ENCODE results near the gene PAX6. TPM values are rescaled to one million over a fixed set of nuclear protein-coding genes. Genes with fewer than 3 reads are reported as not detected.

The PAX6 gene
- polyA plus RNA-seq, 1 of the 3 experiments (the other 2 are of a cell fraction) = not detected

GRCh38 chr11:31801298-31801702 is 9.8 kb downstream of the PAX6 start:
- H3K9ac ChIP-seq = no peak overlapping the region
- H3K36me3 ChIP-seq (replicated peaks in 1 of 2; ENCODE audit: control insufficient read depth in 1 of 2, insufficient read depth in 2 of 2, low read length in 1 of 2) = no peaks in the 10 kb centered on the region
- H3K27ac ChIP-seq (ENCODE audit: low read depth in 2 of 2, low read length in 1 of 2) = no peak overlapping the region
- peak; percentile 21 for DNase-seq
- H4K20me1 ChIP-seq (ENCODE audit: insufficient read depth) = no peaks in the 10 kb centered on the region
- H3K4me3 ChIP-seq (ENCODE audit: low read depth in 2 of 2, low read length in 1 of 2) = no peak overlapping the region
- CTCF ChIA-PET = interaction anchor here (1.3 to 1.6 kb wide), 3 partner anchors 17 to 160 kb away, joined by 3 to 5 read pairs (median 4); no protein-coding TSS in a partner anchor
- 15% methylated on average over 9 of the region's 9 CpGs for WGBS (ENCODE audit: low lambda C conversion rate)
- no peaks in the 10 kb centered on the region for H3K9me2 ChIP-seq
- H3K27me3 ChIP-seq (ENCODE audit: insufficient read depth) = peaks cover 98% of the 10 kb centered on the region
- H3F3A ChIP-seq (replicated peaks; ENCODE audit: insufficient read depth) = peaks cover 4% of the 10 kb centered on the region
- no peak overlapping the region for H2AFZ ChIP-seq (ENCODE audit: low read depth)
- no peaks in the 10 kb centered on the region for H3K79me2 ChIP-seq (ENCODE audit: insufficient read depth)
- POLR2A ChIA-PET = no interaction called here
- TF ChIP-seq, protein P1, sequence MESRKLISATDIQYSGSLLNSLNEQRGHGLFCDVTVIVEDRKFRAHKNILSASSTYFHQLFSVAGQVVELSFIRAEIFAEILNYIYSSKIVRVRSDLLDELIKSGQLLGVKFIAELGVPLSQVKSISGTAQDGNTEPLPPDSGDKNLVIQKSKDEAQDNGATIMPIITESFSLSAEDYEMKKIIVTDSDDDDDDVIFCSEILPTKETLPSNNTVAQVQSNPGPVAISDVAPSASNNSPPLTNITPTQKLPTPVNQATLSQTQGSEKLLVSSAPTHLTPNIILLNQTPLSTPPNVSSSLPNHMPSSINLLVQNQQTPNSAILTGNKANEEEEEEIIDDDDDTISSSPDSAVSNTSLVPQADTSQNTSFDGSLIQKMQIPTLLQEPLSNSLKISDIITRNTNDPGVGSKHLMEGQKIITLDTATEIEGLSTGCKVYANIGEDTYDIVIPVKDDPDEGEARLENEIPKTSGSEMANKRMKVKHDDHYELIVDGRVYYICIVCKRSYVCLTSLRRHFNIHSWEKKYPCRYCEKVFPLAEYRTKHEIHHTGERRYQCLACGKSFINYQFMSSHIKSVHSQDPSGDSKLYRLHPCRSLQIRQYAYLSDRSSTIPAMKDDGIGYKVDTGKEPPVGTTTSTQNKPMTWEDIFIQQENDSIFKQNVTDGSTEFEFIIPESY (IDR thresholded peaks at IDR 0.05; ENCODE audit: borderline replicate concordance, low read depth) = no peak
- no peak for TF ChIP-seq EP300 (IDR thresholded peaks at IDR 0.05; ENCODE audit: borderline replicate concordance in 1 of 2, low read depth in 1 of 2, low read length in 1 of 2)
- TF ChIP-seq, protein P2, sequence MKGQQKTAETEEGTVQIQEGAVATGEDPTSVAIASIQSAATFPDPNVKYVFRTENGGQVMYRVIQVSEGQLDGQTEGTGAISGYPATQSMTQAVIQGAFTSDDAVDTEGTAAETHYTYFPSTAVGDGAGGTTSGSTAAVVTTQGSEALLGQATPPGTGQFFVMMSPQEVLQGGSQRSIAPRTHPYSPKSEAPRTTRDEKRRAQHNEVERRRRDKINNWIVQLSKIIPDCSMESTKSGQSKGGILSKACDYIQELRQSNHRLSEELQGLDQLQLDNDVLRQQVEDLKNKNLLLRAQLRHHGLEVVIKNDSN (IDR thresholded peaks at IDR 0.05; ENCODE audit: borderline replicate concordance, low read depth) = no peak
- no peak for TF ChIP-seq TAF1 (IDR thresholded peaks at IDR 0.05; ENCODE audit: borderline replicate concordance, low read depth, low read length)
- no peak for TF ChIP-seq RAD21 (IDR thresholded peaks at IDR 0.05; ENCODE audit: low read length)
- no peak for TF ChIP-seq FOSL2 (IDR thresholded peaks at IDR 0.05; ENCODE audit: borderline replicate concordance, low read depth)
- no peak for TF ChIP-seq PBX3 (IDR thresholded peaks at IDR 0.05)
- no peak for TF ChIP-seq RFX5 (IDR thresholded peaks at IDR 0.05; ENCODE audit: low read length)
- no peaks in the 10 kb centered on the region for H3K9me3 ChIP-seq
- H3K4me2 ChIP-seq = no peak overlapping the region
- H3K4me1 ChIP-seq (ENCODE audit: control insufficient read depth in 1 of 2, insufficient read depth in 2 of 2, low read depth in 1 of 2, low read length in 1 of 2) = peaks cover 0 to 3% of the 10 kb centered on the region in 2 experiments; a peak in 1 of 4 replicates

DNA sequence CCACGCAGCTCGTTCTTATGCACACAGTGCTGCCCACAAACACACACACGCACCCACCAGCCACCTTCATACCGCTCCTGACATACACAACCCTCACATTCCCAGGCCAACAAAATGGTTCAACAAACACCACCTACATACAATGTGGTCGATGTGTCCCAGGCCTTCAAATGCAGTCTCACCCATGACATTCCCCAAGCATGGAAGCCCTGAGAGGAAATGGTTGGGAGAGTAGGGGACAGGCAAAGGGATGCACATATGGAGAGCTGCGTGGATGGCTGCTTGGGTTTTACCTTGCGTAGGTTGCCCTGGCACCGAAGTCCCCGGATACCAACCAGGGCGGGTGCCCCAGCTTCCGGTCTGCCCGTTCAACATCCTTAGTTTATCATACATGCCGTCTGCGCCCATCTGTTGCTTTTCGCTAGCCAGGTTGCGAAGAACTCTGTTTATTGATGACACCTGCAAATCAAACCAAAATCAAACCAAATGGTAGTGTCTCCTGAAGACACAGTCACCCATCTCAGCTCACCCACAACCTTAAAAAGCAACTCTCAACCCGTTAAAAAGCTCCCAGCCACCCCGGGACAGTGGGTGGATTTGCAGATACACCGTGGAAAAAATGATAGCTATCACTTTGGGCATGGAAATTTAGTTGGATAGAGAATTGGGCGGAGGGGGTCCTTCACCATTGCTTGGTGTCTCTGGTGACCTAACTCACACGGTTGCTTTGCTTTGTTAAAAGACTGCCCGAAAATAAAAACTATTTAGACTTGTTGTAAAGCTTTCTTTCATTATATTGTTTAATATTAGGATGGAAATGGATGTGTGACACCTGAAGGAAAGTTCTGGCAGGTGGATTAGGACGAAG is 10.5 kb downstream of the PAX6 start:
- no peaks in the 10 kb centered on the region for H4K20me1 ChIP-seq (ENCODE audit: insufficient read depth)
- no peak overlapping the region for H3K27ac ChIP-seq (ENCODE audit: low read depth in 2 of 2, low read length in 1 of 2)
- H3F3A ChIP-seq (replicated peaks; ENCODE audit: insufficient read depth) = peaks cover 4% of the 10 kb centered on the region
- H3K4me1 ChIP-seq (ENCODE audit: control insufficient read depth in 1 of 2, insufficient read depth in 2 of 2, low read depth in 1 of 2, low read length in 1 of 2) = peaks cover 0 to 3% of the 10 kb centered on the region in 2 experiments; a peak in 1 of 4 replicates
- no peaks in the 10 kb centered on the region for H3K36me3 ChIP-seq (replicated peaks in 1 of 2; ENCODE audit: control insufficient read depth in 1 of 2, insufficient read depth in 2 of 2, low read length in 1 of 2)
- ChIA-PET CTCF (interaction anchor here (1.3 to 1.6 kb wide), 3 partner anchors 18 to 159 kb away, joined by 3 to 5 read pairs (median 4); no protein-coding TSS in a partner anchor), POLR2A (no interaction called here)
- no peak for DNase-seq
- WGBS (ENCODE audit: low lambda C conversion rate) = 24% methylated on average over 19 of the region's 23 CpGs
- H3K9me2 ChIP-seq = no peaks in the 10 kb centered on the region
- no peak overlapping the region for H3K9ac ChIP-seq
- H3K4me3 ChIP-seq (ENCODE audit: low read depth in 2 of 2, low read length in 1 of 2) = no peak overlapping the region
- no peaks in the 10 kb centered on the region for H3K79me2 ChIP-seq (ENCODE audit: insufficient read depth)
- peaks cover 98% of the 10 kb centered on the region for H3K27me3 ChIP-seq (ENCODE audit: insufficient read depth)
- H3K9me3 ChIP-seq = no peaks in the 10 kb centered on the region
- no peak overlapping the region for H2AFZ ChIP-seq (ENCODE audit: low read depth)
- TF ChIP-seq FOSL2 (IDR thresholded peaks at IDR 0.05; ENCODE audit: borderline replicate concordance, low read depth) (no peak), TAF1 (IDR thresholded peaks at IDR 0.05; ENCODE audit: borderline replicate concordance, low read depth, low read length) (no peak), ELF1 (IDR thresholded peaks at IDR 0.05) (no peak), EZH2phosphoT487 (IDR thresholded peaks at IDR 0.05; ENCODE audit: borderline replicate concordance, low read depth) (no peak), RXRA (IDR thresholded peaks at IDR 0.05; ENCODE audit: borderline replicate concordance, low read depth) (no peak), JUND (IDR thresholded peaks at IDR 0.05) (no peak), TCF12 (IDR thresholded peaks at IDR 0.05) (no peak), SIN3A (IDR thresholded peaks at IDR 0.05; ENCODE audit: borderline replicate concordance, low read depth, low read length) (no peak), CHD2 (IDR thresholded peaks at IDR 0.05; ENCODE audit: low read length, partially characterized antibody) (no peak)
- H3K4me2 ChIP-seq = no peak overlapping the region
